Retinal pigment epithelial cell (primary cell): ENCODE results near the gene MPHOSPH6.

ENCODE experiments used
- DNase-seq: peaks from one replicate; pipeline ENCODE4 v3.0.0-alpha.2; 2010; ENCODE audit warnings: low read depth
- H3K4me3 ChIP-seq: 2 replicates; pipeline ENCODE4 v1.5.1; 2011; ENCODE audit warnings: mild to moderate bottlenecking, low read length, control low read depth, moderate library complexity
- TF ChIP-seq, protein P1 (sequence below): conservative IDR thresholded peaks from 2 replicates; pipeline ENCODE4 v1.5.1; 2011; ENCODE audit warnings: low read depth, low read length, control low read depth, inconsistent platforms

Gene MPHOSPH6

DNA sequence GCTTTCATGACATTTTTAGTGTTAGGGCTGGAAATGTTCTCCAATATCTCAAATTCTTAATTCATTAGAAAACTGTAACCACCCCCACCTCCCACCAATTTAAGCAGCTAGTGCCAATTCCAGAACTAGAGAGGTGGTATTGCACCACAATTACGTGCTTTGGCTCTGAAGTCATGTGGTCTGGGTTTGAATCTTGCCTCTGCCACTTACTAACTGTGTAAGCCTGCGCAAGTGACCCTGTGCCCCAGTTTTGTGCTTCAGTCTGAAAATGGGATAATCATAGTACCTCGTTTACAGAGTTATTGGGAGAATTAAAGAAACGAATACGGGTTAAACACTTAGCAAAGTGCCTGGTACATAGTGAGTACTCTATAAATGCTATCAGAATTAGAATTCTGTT lies 14.2 kb upstream of the MPHOSPH6 start:
- TF ChIP-seq, protein P1, sequence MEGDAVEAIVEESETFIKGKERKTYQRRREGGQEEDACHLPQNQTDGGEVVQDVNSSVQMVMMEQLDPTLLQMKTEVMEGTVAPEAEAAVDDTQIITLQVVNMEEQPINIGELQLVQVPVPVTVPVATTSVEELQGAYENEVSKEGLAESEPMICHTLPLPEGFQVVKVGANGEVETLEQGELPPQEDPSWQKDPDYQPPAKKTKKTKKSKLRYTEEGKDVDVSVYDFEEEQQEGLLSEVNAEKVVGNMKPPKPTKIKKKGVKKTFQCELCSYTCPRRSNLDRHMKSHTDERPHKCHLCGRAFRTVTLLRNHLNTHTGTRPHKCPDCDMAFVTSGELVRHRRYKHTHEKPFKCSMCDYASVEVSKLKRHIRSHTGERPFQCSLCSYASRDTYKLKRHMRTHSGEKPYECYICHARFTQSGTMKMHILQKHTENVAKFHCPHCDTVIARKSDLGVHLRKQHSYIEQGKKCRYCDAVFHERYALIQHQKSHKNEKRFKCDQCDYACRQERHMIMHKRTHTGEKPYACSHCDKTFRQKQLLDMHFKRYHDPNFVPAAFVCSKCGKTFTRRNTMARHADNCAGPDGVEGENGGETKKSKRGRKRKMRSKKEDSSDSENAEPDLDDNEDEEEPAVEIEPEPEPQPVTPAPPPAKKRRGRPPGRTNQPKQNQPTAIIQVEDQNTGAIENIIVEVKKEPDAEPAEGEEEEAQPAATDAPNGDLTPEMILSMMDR, result no peak
- no peak for DNase-seq
- H3K4me3 ChIP-seq, result no peak overlapping the region

DNA sequence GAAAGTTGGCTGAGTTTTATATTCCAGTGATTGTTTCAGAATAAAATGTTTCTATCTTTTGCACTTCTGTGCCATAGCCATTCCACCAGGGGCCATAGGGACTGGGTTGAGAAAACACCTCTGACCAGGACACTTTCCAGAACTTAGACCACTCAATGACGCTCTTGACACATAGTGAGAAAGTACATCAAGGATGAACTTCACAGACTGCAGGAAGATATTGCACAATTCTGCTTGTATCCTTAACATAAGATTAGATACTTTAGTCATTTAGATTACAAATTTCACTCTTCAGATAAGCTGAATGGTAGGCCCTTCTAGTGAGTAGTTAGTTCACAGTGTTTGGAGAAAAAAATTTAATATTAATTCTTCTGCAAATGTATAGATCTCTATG lies 13.0 kb upstream of the MPHOSPH6 start:
- H3K4me3 ChIP-seq, result no peak overlapping the region
- no peak for DNase-seq
- TF ChIP-seq, protein P1, result no peak

DNA sequence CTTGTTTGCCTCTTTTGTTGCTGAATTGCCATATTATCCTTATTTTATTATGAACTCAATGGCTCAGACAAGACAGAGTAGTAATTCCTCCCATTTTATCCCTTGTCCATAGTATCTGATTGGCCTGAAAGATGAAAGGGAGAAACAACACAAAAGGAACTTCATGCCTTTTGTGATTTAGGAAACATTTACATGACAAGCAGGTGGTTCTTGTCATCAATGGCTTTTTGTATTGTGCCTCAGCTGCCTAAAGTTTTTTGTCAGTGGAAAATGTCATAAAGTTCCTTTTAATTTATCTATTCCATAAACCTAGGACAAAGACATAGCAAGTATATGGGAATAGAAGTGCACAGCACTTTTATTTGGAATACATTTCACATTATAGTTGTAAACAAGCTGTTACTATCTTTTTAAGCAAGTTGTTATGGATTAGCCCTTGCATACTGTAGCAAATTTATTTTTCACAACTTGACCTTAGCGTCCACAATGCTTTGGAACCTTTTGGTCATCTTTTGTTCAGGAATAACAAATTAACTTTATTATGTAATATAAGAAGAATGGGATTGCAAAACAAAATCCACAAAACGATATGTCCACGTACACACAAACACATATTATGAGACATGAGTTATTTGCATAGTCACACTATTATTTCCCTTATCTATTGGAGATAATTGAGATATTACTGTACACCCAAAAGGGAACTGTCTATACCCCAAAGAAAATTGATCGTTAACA lies 12.4 kb upstream of the MPHOSPH6 start:
- TF ChIP-seq, protein P1, result no peak
- H3K4me3 ChIP-seq, result no peak overlapping the region
- no peak for DNase-seq

DNA sequence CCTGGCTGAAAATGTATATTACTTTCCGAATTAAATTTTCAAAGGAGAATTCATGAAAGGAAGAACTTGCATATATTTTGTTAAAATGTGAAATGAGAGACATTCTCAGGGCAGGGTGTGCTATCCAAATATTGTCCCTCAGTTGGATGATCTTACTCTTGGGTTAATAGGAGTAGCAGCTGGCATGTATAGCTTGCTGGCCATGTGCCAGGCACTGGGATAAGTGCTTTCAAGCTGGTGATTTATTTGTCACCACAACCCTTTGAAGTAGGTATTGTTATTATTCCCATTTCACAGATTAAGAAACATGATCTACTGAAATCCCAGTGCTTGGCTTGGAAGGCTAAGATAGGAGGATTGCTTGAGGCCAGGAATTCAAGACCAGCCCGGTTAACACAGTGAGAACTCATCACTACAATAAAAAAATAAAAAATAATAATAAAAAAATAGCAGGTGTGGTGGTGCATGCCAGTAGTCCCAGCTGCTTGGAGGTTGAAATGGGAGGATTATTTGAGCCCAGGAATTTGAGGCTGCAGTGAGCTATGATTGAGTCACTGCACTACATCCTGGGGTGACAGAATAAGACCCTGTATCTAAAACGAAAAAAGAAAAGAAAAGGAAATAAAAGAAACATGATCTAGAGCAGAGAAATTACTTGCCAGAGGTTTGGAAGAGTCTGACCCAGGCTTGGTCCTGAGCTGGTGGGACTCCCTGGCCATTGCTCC lies 11.6 kb upstream of the MPHOSPH6 start:
- TF ChIP-seq, protein P1, result no peak
- no peak for DNase-seq
- H3K4me3 ChIP-seq, result no peak overlapping the region

DNA sequence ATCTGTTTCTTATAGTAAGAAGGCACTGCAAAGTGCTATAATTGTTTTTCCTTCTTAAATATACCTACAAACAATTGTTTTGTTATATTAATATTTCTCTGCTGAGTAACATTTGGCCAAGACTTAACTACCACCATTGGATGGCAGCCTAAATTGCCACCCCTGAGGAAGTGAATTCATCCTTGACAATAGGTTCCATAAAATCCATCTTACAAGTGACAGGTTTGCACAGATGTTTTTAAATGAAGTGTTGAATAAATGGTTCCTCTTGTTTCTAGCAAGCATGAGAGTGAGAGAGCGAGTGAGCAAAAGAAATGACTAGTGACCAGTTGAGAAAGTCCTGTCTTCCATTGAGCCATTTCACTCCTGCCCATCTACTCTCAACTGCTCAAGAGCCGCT lies 8.3 kb upstream of the MPHOSPH6 start:
- TF ChIP-seq, protein P1, result no peak
- H3K4me3 ChIP-seq, result no peak overlapping the region
- DNase-seq, result no peak

DNA sequence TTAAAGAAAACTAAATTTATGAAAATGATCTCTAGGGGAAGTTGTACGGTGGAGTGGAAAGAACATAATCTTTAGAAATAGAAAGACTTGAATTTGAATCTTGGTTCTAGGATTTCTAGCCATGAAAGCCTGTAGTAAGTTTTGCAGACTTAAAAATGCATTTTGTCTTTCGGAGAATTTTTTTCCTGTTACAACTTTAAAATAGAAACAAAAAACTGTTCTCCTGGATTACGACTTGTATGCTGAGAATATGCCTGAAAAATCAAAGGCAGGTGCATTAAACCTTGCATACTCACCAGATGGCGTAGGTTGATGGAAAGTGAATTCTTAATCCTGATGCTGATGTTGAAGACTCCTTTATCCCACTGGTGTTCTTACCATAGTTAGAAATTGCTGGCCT lies 7.5 kb upstream of the MPHOSPH6 start:
- no peak overlapping the region for H3K4me3 ChIP-seq
- no peak for DNase-seq
- TF ChIP-seq, protein P1, result no peak

DNA sequence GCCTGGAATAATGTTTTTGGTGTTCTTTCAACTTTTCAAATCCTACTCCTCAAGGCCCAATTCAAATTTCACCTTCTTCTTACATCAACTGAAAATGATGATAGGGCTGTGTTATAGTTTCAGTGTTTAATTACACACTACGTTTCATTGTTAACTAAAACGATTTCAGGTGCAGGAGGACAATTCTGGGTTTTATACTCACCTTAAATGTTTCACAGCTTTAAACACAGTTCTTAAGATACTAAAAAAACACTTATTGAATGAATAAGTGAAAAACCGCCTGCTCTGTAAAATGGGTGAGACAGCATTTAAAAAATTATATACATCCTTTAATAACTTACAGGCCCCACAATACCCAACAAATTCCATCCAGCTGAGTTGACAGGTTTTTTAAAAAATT lies 6.2 kb upstream of the MPHOSPH6 start:
- H3K4me3 ChIP-seq, result no peak overlapping the region
- DNase-seq, result no peak
- TF ChIP-seq, protein P1, result no peak
